K562 (cell line): Measurements from ENCODE around the gene ULBP2. TPM values are rescaled to one million over a fixed set of nuclear protein-coding genes. Genes with fewer than 3 reads are reported as not detected.

Experiments
- ARID3A ChIP-seq: IDR thresholded peaks from 2 replicates; pipeline ENCODE4 v1.6.1; 2012; ENCODE audit warnings: low read depth, low read length, improper control_type of control experiment, borderline replicate concordance
- BRD4 ChIP-seq: fragments of 200-600 bp; sonication (generic); IDR thresholded peaks from 2 replicates; pipeline ENCODE4 v1.6.1; 2017; ENCODE audit warnings: inconsistent platforms
- CREB5 ChIP-seq: fragments of 250-450 bp; sonication (Bioruptor Pico); IDR thresholded peaks from 2 replicates; pipeline ENCODE4 v1.5.0; 2020; ENCODE audit warnings: mild to moderate bottlenecking
- CREM ChIP-seq: IDR thresholded peaks from 2 replicates; pipeline ENCODE4 v1.6.1; 2014; ENCODE audit warnings: antibody characterized with exemption, low read depth
- HDAC6 ChIP-seq: IDR thresholded peaks from 2 replicates; pipeline ENCODE4 v1.6.1; 2012; ENCODE audit warnings: low read depth, mild to moderate bottlenecking, control low read depth, inconsistent platforms, low read length, moderate library complexity
- MYNN ChIP-seq, 2 experiments: sonication (generic); formaldehyde crosslinking in 1 of 2; IDR thresholded peaks; 2 replicates each; pipeline versions ENCODE4 v1.5.0 to v1.6.1; 2016 to 2020; ENCODE audit warnings: antibody characterized with exemption in 1 of 2, missing genetic modification reagents in 1 of 2
- NCOA1 ChIP-seq: fragments of 450-650 bp; IDR thresholded peaks from 2 replicates; pipeline ENCODE4 v1.6.1; 2016; ENCODE audit warnings: low read depth
- NFXL1 ChIP-seq: fragments of 450-650 bp; formaldehyde crosslinking; IDR thresholded peaks from 2 replicates; pipeline ENCODE4 v1.4.0; 2021; ENCODE audit warnings: mild to moderate bottlenecking
- TCFL5 ChIP-seq: fragments of 250-450 bp; sonication (Bioruptor Pico); conservative IDR thresholded peaks from 2 replicates; pipeline ENCODE4 v1.6.1; 2021; ENCODE audit warnings: mild to moderate bottlenecking, moderate library complexity, matching md5 sums
- THAP12 ChIP-seq: fragments of 250-450 bp; sonication (Bioruptor Pico); IDR thresholded peaks from 2 replicates; pipeline ENCODE4 v1.9.0; 2021; ENCODE audit warnings: mild to moderate bottlenecking, inconsistent platforms
- ZBTB34 ChIP-seq: fragments of 250-450 bp; sonication (Bioruptor Pico); IDR thresholded peaks from 2 replicates; pipeline ENCODE4 v1.8.0; 2021; ENCODE audit warnings: mild to moderate bottlenecking, moderate library complexity
- ZMIZ1 ChIP-seq, 2 experiments: fragments of 150-350 bp in 1 of 2; IDR thresholded peaks; 2 replicates each; pipeline ENCODE4 v1.6.1; 2012 to 2016; ENCODE audit warnings: low read depth in 2 of 2, low read length in 2 of 2, mild to moderate bottlenecking in 1 of 2, moderate library complexity in 1 of 2
- ZNF280B ChIP-seq: fragments of 250-450 bp; sonication (Bioruptor Pico); IDR thresholded peaks from 2 replicates; pipeline ENCODE4 v1.5.1; 2021; ENCODE audit warnings: mild to moderate bottlenecking
- ZNF3 ChIP-seq: fragments of 250-450 bp; sonication (Bioruptor Pico); IDR thresholded peaks from 2 replicates; pipeline ENCODE4 v1.5.0; 2021; ENCODE audit warnings: mild to moderate bottlenecking, moderate library complexity
- ZNF583 ChIP-seq: fragments of 250-450 bp; sonication (Bioruptor Pico); IDR thresholded peaks from 2 replicates; pipeline ENCODE4 v1.4.0; 2020
- polyA plus RNA-seq, 8 experiments: library from polyadenylated mRNA; depleted of rRNA in 4 of 8; stranded (reverse) in 5 of 8; unstranded in 3 of 8; fragments of >200 nt; fragmentation: Nextera tagmentation in 2 of 8; fragmentation: Illumina TruSeq in 1 of 8; extraction: Ambion mirVana in 2 of 8; extraction: Trizol in 1 of 8; gene quantifications; 2 replicates each; pipeline versions ENCODE4 v1.2.1 to v1.2.3, GENCODE V29; 2011 to 2014; ENCODE audit warnings: inconsistent platforms in 1 of 8, missing spikeins in 1 of 8
- total RNA-seq, 7 experiments: library from RNA; depleted of rRNA in 6 of 7; stranded (reverse); fragments of >200 nt in 6 of 7; fragmentation: Illumina TruSeq in 2 of 7; extraction: Trizol in 2 of 7; gene quantifications; 2 replicates each; pipeline versions ENCODE4 v1.2.1 to v1.2.3, GENCODE V29; 2011 to 2021; ENCODE audit warnings: low replicate concordance in 1 of 7

Gene ULBP2
- total and polyA plus RNA-seq, 9 of the 15 experiments (the other 6 are each of a cell fraction or from before 2014, with no cell fraction given): 0.50 to 5.3 (median 1.2) TPM

GRCh38 chr6:149925974-149926777 lies 15.6 kb upstream of the ULBP2 start (continued):
- TF ChIP-seq ZMIZ1 (IDR thresholded peaks at IDR 0.05; ENCODE audit: low read depth in 2 of 2, low read length in 2 of 2) (no peak; a peak in 1 of 4 replicates), CREM (peak; percentile 55), MYNN (IDR thresholded peaks at IDR 0.05) (0 out of 2 replicates have a peak, but pooled peaks have one; percentile 35), MYNN (CRISPR knock-in tag; IDR thresholded peaks at IDR 0.05) (no peak), TCFL5 (no peak), HDAC6 (no peak), ZBTB34 (no peak), THAP12 (no peak), NCOA1 (no peak), BRD4 (no peak), ZNF583 (CRISPR knock-in tag) (no peak), ZNF280B (CRISPR knock-in tag) (no peak), ZNF3 (no peak), NFXL1 (CRISPR knock-in tag) (no peak), ARID3A (no peak), CREB5 (CRISPR knock-in tag) (no peak)
